Fibroblast of mammary gland (primary cell): ENCODE measurements around the gene ABCA9.

Source experiments
- DNase-seq: peaks from one replicate; pipeline ENCODE4 v3.0.0-alpha.2; 2010; ENCODE audit warnings: low read depth
- H3K4me3 ChIP-seq: 2 replicates; pipeline ENCODE4 v1.5.1; 2011; ENCODE audit warnings: low read depth, mild to moderate bottlenecking, low read length, moderate library complexity; ENCODE audit not compliant: control insufficient read depth
- TF ChIP-seq, protein P1 (sequence below): conservative IDR thresholded peaks from 2 replicates; pipeline ENCODE4 v1.5.1; 2011; ENCODE audit warnings: low read depth, low read length, inconsistent platforms; ENCODE audit not compliant: control insufficient read depth, insufficient read depth

The ABCA9 gene

DNA sequence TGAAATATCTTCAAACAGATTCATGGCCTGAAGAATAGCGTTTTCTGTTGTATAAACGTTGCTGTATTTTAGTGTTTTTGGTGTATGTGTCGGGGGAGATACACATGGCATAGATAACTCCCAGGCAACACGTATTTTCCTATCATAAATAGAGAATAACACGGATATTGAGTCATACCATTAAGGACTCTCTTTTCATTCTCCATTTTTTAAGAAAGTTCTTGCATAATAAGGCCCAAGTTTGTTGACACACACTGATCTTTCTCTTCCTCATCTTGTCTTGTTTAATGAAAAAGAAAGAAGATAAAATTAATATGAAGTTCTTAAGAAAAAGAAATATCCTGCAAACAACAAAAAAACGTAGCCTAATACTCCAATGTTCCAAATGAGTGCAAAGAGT is 119.0 kb downstream of the ABCA9 start:
- TF ChIP-seq, protein P1, sequence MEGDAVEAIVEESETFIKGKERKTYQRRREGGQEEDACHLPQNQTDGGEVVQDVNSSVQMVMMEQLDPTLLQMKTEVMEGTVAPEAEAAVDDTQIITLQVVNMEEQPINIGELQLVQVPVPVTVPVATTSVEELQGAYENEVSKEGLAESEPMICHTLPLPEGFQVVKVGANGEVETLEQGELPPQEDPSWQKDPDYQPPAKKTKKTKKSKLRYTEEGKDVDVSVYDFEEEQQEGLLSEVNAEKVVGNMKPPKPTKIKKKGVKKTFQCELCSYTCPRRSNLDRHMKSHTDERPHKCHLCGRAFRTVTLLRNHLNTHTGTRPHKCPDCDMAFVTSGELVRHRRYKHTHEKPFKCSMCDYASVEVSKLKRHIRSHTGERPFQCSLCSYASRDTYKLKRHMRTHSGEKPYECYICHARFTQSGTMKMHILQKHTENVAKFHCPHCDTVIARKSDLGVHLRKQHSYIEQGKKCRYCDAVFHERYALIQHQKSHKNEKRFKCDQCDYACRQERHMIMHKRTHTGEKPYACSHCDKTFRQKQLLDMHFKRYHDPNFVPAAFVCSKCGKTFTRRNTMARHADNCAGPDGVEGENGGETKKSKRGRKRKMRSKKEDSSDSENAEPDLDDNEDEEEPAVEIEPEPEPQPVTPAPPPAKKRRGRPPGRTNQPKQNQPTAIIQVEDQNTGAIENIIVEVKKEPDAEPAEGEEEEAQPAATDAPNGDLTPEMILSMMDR: no peak
- DNase-seq: no peak
- no peak overlapping the region for H3K4me3 ChIP-seq

DNA sequence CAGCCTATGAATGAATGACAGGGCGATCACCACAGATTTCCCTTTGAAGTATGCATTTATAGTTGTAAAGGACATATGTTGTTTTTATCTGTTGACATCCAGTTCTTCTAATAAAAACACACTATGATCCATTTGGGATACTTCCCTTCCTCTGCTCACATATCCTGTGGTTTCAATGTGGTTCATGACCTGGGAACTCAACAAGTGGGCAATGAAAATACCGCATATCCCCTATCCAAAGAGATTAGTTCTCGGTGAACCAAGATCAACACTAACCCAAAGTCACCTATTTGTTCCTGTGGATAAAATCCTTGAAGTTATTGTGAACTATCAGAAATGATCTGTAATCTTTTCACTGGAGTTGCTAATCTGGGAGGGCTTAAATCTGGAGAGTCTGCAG is 121.5 kb downstream of the ABCA9 start:
- H3K4me3 ChIP-seq: no peak overlapping the region
- TF ChIP-seq, protein P1: no peak
- no peak for DNase-seq

DNA sequence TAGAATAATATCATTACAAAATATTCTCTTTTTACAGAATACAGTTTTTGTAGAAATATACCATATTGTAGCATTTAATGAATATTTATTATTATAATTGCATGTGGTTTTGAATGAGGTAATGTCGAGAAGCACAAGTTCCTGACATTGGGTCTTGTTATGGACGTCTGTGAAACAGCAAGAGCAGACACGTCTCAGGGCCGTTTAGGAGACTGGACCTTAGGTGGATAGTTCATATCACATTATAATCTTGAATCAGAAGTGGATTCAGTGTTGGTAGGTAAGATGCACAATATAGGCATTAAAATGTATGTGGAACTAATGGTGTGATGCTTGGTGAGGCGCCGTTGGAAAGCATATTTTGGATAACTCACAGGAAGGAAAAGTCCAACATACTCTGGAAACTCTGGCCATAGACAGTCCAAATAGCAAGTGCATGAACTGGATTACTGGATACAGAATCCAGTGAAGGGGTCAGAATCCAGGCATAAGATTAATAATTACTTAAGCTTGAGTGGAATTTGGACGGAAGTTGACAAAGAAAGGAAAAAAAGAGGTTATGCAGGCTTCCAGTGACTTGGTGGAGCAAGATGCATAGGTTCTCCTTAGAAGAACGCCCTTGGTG is 122.7 kb downstream of the ABCA9 start:
- no peak overlapping the region for H3K4me3 ChIP-seq
- TF ChIP-seq, protein P1: no peak
- DNase-seq: no peak

DNA sequence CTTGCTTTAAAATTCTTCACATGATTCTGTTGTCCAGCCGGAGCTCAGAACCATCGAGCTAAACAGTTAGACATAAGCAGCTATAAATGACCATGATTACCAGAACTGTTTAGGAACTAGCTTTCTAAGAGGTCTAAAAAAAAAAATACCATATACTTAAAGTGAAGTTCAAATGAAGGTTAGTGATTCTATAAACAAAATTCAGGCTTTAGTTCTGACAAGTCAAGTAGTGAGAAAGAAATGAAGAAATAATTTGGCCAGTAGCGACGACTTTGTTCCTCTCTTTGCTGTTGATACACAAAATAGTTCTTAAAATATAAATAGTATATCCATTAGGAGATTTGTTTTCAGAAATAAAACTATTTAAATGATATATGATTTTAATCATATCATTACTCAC is 133.2 kb downstream of the ABCA9 start:
- no peak overlapping the region for H3K4me3 ChIP-seq
- no peak for DNase-seq
- TF ChIP-seq, protein P1: no peak

DNA sequence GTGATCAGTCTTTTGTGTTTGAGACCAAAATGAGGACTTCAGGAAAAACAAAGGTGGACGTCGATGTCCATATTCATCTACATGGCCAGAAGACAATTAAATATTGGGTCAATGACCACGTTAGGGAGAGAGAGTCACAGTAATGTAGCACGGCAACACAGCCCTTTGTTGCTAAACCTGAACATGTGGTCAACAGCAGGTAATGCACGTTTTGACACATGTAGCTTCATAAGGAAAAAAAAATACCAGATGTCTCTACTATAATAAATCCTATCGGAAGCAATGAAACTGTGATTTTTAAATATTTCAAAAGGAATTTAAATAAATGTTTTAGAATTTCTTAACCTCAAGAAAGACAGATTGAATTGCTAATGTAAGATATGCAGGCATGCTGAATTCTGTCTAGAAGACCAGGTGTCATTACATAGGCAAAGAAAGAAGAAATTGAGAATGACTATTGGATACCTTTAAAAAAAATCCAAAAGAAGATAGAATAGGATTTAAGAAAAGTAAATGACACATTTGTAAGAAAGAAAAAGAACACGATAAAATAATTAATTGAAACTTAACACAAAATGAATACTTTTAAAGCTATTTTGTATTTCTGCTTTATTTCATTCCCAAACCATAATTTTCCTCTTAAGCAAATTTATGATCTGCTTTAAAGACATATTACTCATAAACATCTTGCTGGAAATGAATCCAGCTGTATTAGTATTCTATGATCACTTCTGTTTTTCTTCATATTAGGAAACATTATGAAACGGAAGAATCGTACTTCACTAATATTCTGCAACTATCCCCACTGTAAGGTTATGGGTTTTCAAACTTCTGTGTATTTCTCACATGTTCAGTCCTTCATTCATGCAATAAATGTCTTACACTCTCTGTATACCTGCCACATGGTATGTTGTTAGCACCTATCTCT is 135.7 kb downstream of the ABCA9 start:
- TF ChIP-seq, protein P1: no peak
- H3K4me3 ChIP-seq: no peak overlapping the region
- no peak for DNase-seq
